MM.1S (cell line): ENCODE data around the gene CCDC88C.

Source experiments
- EZH2 ChIP-seq: fragments of 300-600 bp; sonication (generic); optimal IDR thresholded peaks from 2 replicates; pipeline ENCODE3; 2017; ENCODE audit warnings: low read depth, mild to moderate bottlenecking, antibody characterized with exemption, low read length, mixed read lengths
- TF ChIP-seq, protein P1 (sequence below): fragments of 300-600 bp; sonication (generic); IDR thresholded peaks from 2 replicates; pipeline ENCODE4 v1.5.1; 2016; ENCODE audit warnings: antibody characterized with exemption, low read length, mixed read lengths

DNA sequence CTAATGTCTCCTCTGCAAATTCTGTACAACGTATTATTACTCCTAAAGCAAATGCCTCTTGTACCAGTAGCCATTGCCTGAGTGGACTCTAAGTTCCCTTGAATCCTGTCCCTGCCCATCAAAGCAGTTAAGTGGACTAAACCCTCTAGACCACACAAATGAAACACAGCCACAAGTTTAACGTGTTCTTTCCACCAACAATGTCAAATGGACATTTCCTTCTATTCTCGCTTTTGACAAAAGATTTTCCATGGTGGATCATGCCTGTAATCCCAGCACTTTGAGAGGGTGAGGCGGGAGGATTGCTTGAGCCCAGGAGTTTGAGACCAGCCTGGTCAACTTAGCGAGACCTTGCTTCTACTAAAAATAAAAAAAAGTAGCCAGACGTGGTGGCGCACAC is 15.9 kb downstream of the CCDC88C start:
- no peak for TF ChIP-seq EZH2
- TF ChIP-seq, protein P1, sequence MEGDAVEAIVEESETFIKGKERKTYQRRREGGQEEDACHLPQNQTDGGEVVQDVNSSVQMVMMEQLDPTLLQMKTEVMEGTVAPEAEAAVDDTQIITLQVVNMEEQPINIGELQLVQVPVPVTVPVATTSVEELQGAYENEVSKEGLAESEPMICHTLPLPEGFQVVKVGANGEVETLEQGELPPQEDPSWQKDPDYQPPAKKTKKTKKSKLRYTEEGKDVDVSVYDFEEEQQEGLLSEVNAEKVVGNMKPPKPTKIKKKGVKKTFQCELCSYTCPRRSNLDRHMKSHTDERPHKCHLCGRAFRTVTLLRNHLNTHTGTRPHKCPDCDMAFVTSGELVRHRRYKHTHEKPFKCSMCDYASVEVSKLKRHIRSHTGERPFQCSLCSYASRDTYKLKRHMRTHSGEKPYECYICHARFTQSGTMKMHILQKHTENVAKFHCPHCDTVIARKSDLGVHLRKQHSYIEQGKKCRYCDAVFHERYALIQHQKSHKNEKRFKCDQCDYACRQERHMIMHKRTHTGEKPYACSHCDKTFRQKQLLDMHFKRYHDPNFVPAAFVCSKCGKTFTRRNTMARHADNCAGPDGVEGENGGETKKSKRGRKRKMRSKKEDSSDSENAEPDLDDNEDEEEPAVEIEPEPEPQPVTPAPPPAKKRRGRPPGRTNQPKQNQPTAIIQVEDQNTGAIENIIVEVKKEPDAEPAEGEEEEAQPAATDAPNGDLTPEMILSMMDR = no peak
